HG03060 (cell line): Measurements from ENCODE around the gene FLOT1.

Source experiments
- ATAC-seq: cut with Tn5 transposase; IDR thresholded peaks from one replicate; pipeline ENCODE4 v1.9.1; 2021; ENCODE audit warnings: low read depth, moderate number of reproducible peaks; ENCODE audit not compliant: unreplicated experiment

Gene FLOT1

GRCh38 chr6:30747902-30748769, 5.6 kb upstream of the FLOT1 start:
- ATAC-seq = no peak

GRCh38 chr6:30747300-30747687, 4.8 kb upstream of the FLOT1 start:
- no peak for ATAC-seq

GRCh38 chr6:30744054-30744805, 1.7 kb upstream of the FLOT1 start, which contains the start of gene IER3:
Gene IER3 (minus strand): TSS chr6:30744547. CDS start chr6:30744518, 29 bp downstream.
- ATAC-seq = no peak

DNA sequence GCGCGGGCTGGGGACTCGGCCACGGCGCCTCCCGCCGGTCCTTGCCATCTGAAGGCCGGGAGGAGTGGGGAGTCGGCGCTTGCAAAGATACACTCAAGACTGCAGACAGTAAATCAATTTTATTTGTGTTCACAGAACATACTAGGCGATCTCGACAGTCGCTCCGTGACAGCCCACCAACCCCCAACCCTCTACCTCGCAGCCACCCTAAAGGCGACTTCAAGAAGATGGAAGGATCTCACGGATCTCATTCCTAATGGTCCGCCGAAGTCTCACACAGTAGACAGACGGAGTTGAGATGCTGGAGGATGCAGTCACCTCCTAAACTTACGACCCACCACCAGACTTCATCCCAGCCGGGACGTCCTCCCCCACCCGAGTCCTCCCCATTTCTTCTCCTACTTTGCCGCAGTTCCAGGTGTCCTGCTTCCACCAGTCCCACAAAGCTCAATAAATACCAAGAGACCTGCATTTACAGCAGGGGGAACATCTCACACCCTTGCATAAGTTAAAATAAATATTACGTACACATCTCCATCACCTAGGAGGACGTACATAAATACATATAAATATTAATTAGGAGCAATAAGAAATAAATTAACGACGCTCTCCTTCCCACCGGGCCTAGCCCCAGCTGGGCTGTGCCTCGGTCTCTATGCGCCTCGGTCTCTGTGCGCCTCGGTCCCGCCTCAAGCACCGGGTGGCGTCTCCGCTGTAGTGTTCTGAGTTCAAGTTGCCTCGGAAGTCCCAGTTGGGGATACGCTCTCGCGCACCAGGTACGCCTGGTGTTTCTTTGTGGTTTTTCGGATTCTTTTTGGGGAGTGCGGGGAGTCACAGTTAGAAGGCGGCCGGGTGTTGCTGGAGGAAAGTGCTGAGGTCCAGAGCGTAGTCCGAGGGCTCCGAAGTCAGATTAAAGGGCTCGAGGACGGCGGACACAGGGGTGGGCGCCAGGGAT, 889 bp upstream of the FLOT1 start:
- ATAC-seq = no peak

- ATAC-seq = no peak
These were observed 635 bp downstream of the FLOT1 start for GRCh38 chr6:30741789-30742315.

GRCh38 chr6:30741063-30741779, 1.3 kb downstream of the FLOT1 start:
- ATAC-seq = no peak

DNA sequence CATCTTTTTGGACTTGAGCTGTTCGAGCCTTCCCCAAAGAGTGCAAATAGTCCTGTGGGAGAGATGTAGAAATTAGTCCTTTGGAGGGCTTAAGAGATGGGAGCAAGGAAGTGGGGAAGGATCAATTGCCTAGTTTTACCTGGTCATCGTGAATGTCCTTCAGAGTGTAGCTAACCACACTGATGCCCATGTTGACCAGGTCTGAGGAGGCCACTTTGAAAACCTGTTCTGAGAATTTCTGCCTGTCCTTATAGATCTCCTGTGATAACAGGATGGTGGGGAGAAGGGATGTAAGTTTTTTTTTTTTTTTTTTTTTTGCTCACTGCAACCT, 2.0 kb downstream of the FLOT1 start:
- no peak for ATAC-seq

GRCh38 chr6:30738532-30738931, 4.0 kb downstream of the FLOT1 start:
- no peak for ATAC-seq

GRCh38 chr6:30735668-30736314, 6.7 kb downstream of the FLOT1 start:
- no peak for ATAC-seq

DNA sequence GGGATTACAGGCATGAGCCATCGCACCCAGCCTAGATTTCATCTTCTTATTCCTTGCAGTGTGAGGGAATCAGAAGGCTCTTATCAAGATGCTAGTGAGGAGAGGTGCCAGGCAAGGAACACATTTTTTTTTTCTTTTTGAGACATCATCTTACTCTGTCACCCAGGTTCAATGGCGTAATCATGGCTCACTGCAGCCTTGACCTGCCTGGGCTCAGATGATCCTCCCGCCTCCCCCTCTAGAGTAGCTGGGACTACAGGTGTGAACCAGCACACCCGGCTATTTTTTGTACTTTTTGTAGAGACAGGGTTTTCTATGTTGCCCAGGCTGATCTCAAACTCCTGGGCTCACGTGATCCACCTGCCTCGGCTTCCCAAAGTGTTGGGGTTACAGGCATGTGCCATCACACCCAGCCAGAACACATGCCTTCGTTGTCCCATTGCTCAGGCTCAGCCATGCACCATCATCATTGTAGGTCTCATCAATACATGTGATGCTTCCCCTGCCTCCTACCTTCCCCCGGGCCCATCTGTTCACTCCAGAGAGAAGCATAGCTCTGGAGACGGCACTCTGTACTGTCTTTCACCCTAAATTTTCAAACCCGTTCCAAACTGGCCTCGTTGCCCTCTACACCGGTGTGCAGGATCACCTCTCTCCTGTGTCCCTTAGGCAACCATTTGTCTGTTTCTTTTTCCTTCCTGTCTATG, 10.1 kb downstream of the FLOT1 start:
- no peak for ATAC-seq

DNA sequence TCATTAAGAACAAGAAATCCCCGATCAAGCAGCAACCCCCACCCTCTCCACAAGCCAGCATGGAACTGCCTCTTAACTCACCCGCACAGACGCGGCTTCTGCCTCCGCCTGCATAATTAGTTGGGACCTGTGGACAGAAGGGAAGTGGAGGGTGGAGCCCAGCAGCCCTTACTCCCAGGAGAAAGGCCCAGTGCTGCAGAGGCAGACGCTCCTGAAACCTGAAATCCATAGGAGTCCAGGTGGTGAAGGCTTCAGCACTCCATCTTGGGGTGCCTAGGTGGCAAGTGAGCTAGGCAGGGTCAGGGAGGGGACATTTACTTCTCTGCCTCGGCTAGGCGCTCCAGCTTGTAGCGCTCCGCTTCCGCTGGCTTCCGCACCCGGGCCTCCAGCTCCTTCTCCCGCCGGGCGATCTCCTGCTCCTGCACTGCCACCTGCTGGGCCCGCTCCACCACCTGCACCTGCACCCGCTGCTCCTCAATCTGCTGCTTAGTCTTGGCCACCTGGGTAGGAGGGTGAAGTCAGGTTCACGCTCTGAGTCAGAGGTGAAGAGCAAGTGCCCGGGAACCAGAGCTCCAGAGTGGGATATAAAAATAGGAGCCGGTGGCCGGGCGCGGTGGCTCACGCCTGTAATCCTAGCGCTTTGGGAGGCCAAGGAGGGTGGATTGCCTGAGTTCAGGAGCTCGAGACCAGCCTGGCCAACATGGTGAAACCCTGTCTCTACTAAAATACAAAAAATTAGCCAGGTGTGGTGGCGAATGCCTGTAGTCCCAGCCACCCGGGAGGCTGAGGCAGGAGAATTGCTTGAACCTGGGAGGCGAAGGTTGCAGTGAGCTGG, 11.7 kb downstream of the FLOT1 start:
- ATAC-seq = no peak

GRCh38 chr6:30727920-30728553, 14.4 kb downstream of the FLOT1 start:
- no peak for ATAC-seq

GRCh38 chr6:30726506-30727413, 15.7 kb downstream of the FLOT1 start:
- no peak for ATAC-seq

DNA sequence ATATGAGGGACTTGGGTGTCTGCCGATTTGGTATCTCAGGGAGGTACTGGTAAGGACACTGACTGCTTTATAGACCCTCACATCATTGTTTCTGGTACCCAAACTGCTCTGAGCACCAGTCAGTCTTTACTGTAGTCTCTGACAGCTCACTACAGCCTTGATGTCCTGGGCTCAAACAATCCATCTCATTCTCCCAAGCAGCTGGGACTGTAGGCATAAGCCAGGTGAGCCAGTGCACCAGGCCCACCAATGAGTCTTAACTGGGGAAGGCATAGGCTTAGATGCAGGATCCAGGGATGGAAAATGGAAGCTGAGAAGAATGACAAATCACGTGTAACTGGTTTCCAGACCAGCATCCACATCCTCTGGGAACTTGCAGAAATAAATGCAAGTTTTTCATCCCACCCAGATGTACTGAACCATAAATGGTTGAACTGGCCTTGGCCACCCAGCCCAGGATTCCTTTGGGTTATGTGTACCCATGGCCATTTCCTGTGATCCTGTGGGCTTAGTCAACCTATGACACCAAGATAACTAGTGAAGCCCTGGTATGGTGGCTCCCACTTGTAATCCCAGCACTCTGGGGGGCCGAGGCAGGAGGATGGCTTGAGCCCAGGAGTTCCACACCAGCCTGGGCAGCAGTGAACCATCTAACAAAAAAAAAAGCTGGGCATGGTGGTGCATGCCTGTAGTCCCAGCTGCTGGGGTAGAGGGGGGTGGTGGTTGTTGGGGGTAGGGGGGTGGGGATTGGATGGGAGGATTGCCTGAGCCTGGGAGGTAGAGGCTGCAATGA, 16.6 kb downstream of the FLOT1 start:
- no peak for ATAC-seq

- no peak for ATAC-seq
These were observed 17.4 kb downstream of the FLOT1 start for GRCh38 chr6:30724906-30725667.
